Omental fat pad (tissue), 4 donors: ENCODE data around the gene NKAIN2. TPM values are rescaled to one million over a fixed set of nuclear protein-coding genes. Genes with fewer than 3 reads are reported as not detected.

Experiments
- ATAC-seq: fragments of 150-250 bp; one replicate; pipeline ENCODE4 v1.9.1; 2016; ENCODE audit warnings: mild to moderate bottlenecking, moderate library complexity; ENCODE audit not compliant: low FRiP score
- DNase-seq: peaks from one replicate; pipeline ENCODE4 v3.0.0-alpha.2; 2019; ENCODE audit warnings: low spot score
- CTCF ChIP-seq, 3 donors: fragments of 450-650 bp; IDR thresholded peaks; one replicate each; pipeline ENCODE4 v1.5.1; 2016 to 2017; ENCODE audit warnings: antibody characterized with exemption in 3 of 3, mild to moderate bottlenecking in 3 of 3, moderate library complexity in 2 of 3
- total RNA-seq, 4 donors: library from RNA; depleted of rRNA; stranded (reverse); fragments of >200 nt; gene quantifications; one replicate each; pipeline ENCODE4 v1.1.0, GENCODE V29; 2016

Gene NKAIN2
- total RNA-seq, 4 donors from 2014 or later: not detected

GRCh38 chr6:124791156-124791555, 987.5 kb downstream of the NKAIN2 start:
- ATAC-seq (no peak), DNase-seq (no peak)
- TF ChIP-seq CTCF (IDR thresholded peaks at IDR 0.05): no peak

GRCh38 chr6:124792386-124792785, 988.7 kb downstream of the NKAIN2 start:
- no peak for ATAC-seq
- DNase-seq: no peak
- no peak for TF ChIP-seq CTCF (IDR thresholded peaks at IDR 0.05)

- DNase-seq (no peak), ATAC-seq (no peak)
- TF ChIP-seq CTCF (IDR thresholded peaks at IDR 0.05): no peak
Observed at GRCh38 chr6:124793398-124793797, 989.7 kb downstream of the NKAIN2 start.

GRCh38 chr6:124795643-124796463, 992.2 kb downstream of the NKAIN2 start:
- DNase-seq (no peak), ATAC-seq (no peak)
- no peak for TF ChIP-seq CTCF (IDR thresholded peaks at IDR 0.05)

- DNase-seq: no peak
- ATAC-seq: no peak
- TF ChIP-seq CTCF (IDR thresholded peaks at IDR 0.05): no peak
Observed at GRCh38 chr6:124796464-124796970, 992.9 kb downstream of the NKAIN2 start.

- ATAC-seq (no peak), DNase-seq (no peak)
- no peak for TF ChIP-seq CTCF (IDR thresholded peaks at IDR 0.05)
Observed at GRCh38 chr6:124797224-124797623, 993.6 kb downstream of the NKAIN2 start.

GRCh38 chr6:124798942-124799496, 995.4 kb downstream of the NKAIN2 start:
- TF ChIP-seq CTCF (IDR thresholded peaks at IDR 0.05): no peak
- DNase-seq: no peak
- no peak for ATAC-seq
